HUDEP-2 (cell line): ENCODE measurements around the gene HNRNPH3.

Source experiments
- DNase-seq, 76 experiments: peaks; one replicate each; lab custom pipeline; 2025; ENCODE audit not compliant: unreplicated experiment in 76 of 76; lab: John Stamatoyannopoulos, UW

HNRNPH3 gene

DNA sequence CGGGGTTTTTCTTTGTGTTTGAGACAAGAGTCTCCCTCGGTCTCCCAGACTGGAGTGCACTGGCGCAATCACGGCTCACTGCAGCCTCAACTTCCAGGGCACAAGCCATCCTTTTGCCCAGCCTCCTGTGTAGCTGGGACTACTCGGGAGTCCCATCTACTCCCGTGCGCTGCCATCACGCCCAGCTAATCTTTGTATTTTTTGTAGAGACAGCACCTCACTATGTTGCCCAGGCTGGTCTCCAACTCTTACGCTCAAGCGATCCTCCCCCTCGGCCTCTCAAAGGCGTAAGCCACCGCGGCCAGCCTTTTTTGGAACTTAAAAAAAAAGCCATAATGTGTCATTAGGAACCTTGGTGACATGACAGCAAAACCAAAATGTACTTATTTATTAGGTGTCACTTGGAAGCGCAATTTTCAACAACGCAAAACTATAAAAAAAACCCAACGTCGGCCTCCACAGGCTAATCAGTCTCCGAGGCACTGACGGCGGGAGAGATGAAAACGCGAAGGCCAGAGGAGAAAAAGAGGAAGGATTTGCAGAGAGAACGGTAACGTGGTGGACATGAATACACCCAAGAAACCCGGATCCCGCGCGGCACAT is 911 bp upstream of the HNRNPH3 start:
- peak in 8 of 76 experiments; percentile 9 to 49 (median 38) for DNase-seq

DNA sequence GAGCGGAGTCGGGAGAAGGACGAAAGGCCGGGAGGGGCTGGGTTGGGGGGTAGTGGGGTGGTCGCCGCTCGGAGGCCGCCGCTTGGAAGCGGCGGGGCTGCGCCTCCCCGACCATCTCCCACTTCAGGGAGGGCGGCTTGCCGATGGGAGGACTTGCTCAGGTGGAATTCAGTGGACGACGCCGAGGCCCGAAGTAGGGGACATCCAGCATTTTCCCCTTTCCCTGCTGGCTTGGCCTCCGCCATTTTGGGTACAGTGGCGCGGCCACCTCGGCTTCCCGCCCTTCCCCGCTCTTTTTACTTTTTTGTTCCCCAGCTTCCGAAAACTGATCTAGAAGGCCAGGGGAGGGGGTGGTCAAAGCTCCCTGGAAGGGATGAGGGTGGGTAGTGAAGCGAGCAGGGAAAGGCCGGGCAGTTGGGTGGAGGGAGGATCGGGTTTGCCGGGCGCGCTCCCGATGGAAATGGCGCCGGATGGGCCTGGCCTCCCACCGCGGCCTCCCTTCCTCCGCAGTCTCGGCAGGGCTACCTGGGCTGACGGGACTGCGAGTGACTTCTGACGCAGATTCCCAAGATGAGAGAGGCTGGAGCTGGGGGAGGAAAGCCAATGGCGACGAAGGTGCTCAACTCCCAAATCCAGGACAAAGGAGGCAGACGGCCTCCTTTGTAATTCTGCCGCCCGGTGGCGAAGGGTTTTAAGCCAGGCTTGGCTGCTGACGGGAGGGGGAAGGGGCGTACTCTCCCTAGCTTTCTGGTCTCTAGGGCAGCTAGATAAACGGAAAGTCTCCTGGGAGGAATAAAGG is 594 bp downstream of the HNRNPH3 start, which contains the start of gene PBLD:
Gene PBLD, minus strand, starts transcription at position 670 of the 799 bp plus-strand sequence. CDS start 26,084 bp downstream, outside the sequence.
- peak in 67 of 76 experiments; percentile 2 to 79 (median 47) for DNase-seq

DNA sequence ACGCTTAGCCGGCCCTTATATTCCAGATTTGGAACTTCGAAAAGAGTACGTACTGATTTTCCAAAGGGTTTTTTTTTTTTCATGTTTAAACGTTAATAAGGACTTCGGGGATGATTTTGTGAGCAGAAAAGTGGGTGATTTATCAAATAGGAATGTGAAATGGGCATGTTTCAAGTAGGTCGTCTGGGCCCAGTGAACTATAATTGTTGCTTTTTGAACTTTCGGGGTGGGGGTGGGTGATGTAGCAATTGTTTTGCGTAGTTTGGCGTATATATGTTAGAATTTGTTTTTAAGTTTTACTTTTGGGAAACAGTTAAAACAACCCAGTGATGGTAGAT is 1.2 kb downstream of the HNRNPH3 start:
- DNase-seq, result no peak

DNA sequence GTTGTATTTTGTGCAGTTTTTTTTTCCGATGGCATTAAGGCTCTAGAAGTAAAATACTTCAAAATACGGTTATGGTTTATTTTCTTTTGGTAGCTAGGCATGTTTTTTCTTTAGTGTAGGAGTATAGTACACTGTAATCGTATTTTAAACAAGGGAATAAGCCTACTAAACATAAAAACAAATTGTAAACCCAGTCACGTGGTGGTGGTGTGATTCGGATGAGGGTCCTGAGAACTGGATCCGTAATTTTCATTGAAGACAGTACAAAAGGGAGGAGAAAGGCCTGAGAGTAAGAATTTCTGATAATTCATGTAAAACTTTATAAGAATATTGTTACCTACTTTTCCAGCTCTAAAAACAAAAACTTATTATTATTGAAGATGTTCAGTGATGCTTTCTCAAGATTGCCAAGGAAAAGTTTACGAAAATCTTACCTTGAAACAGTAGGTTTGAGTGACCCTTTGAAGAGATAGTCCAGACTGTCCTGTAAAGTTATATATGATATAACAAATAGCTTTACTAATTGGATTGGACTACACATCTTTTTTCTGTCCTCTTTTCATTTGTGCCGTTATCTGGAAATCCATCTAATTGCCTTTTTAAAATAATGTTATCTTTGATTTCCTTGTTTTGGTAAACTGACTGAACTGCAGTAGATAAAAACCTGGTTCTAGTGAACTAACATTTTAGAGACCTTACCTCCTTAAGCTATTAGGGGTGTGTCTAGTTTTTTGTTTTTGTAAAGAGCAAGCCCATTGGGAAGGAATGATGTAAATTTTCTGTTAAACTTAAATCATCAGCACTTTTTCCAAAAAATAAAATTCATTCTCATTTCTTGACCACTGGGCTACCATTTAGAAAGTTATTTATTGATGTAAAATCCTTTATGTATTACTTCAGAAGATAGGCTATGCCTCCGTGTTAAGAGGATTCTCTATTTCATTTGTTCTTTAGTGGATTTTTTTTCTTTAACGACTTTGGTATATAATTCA is 1.9 kb downstream of the HNRNPH3 start:
- DNase-seq, result no peak

DNA sequence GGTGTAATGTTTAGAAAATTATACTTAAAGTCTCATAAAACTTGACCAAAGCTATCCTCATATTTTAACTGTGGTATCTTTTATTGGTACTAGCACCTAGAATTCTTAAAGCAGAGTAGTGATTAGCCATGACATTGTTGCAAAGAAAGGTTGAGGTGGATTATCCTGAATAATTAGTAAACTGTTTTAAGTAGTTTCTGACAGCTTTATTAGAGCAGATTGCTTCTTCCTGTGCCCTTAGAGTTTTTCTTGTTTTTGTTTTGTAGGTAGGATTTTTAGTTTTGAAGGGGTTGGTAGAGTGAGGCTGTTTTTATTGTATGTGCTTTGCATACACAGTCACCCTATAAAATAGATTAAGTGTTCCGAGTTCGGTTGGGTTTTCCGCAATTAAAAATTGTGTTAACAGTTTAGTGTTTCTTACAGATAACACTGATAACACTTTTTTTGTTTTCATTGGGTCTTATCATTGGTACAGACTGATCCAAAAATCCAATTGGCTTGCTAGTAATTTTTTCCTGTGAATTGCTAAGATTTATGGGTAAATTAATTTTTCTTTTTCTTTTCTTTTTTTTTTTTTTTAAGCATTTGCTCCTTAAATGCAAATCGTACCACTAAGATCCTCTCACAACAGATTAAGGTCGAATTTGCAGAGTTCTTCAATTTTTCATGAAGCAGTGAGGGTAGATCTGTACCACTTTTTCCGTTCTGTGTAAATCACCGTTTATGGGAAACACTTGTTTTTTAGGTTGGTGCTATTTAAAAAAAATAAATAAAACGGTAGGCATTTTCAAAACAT is 3.0 kb downstream of the HNRNPH3 start:
- peak in 2 of 76 experiments; percentile 17 to 19 for DNase-seq

DNA sequence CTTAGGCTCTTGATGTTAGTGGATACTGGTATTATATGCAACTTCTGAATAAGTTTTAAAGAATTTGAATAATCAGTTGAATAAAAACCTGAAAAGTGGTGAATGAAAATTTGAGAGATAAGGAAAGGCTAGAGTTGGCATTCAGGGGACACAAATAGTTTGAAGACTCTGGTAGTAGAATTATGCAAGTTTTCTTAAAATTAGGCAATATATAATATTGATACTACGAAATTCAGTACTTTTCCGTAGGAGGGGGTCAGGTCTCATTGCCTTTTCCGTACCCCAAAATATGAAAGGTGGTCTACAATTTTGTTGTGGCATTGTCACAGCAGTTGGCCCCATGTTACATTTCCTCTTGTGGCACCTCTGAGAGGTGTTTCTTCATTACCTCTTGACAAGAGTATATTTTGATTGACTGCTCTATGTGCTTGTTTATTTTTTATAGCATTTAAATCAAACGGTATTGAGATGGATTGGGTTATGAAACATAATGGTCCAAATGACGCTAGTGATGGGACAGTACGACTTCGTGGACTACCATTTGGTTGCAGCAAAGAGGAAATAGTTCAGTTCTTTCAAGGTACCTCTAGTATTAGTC is 5.0 kb downstream of the HNRNPH3 start:
- no peak for DNase-seq

DNA sequence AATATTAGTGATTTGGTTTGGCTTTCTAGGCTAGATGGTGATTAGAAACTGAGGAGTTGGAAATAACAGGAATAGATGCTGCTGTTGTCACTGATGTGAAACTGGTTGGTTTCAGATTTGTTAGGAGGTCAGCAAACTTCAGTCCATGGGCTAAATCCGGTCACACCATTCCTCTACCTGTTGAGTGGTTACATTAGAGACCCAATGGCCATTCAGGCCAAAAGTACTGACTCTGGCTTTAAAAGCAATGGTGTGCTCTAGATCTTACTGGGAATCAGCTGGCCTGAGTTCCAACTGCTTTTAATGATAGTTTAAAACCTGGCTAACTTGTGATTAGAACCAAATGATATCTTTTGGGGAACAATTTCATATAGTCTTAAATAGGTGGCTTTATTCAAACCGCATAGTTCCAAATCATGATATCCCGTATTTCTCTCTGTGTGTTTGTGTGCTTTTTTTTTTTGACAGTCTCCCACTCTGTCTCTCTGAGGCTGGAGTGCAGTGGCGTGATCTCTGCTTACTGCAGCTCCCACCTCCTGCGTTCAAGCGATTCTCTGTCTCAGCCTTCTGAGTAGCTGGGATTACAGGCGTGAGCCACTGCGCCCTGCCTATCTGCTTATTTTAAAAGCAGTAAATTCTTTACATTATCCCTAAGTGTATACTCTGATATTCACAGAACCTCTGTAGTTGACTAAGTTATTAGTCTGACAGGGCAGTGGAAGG is 8.7 kb downstream of the HNRNPH3 start:
- DNase-seq, result no peak

DNA sequence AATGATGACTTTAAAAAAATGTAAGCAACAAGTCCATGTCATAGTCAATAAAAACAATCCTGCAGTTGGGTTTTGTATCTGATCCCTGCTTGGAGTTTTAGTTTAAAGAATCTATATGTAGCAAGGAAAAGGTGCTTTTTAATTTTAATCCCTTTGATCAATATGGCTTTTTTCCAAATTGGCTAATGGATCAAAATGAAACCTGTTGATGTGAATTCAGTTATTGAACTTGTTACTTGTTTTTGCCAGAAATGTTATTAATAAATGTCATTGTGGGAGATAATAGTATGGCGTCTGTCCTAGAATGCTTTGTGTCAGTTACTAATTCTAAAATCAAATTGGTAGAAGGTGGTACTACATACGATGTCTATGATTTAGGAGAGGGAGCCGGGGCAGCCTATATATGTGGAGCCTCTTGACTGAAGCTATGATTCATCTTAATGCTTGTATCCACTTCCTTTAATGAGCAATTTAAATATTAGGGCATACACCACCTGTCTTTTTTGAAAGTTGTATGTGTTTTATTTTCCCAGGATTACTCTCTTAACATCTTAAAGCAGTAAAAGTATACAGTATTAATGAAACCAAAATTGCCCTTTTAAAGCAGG is 11.1 kb downstream of the HNRNPH3 start:
- DNase-seq, result no peak

DNA sequence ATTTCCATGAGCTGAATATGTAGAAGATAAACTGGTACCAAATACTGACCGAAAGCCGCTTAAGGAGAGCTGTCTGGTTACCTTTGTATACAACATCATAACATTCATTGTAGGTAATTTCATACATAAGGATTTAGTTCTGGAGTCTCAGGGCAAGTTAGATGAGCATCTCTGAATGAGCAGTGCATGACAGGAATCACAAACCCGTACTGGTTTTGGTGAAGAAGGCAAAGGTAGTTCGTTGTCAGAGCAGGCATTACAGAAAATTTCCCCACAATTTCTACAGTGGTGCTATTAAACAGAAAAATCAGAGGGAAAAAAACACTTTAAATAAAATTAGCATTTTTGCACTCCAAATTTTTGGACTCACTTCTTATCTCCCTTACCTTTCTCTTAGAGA is 13.8 kb downstream of the HNRNPH3 start:
- no peak for DNase-seq

DNA sequence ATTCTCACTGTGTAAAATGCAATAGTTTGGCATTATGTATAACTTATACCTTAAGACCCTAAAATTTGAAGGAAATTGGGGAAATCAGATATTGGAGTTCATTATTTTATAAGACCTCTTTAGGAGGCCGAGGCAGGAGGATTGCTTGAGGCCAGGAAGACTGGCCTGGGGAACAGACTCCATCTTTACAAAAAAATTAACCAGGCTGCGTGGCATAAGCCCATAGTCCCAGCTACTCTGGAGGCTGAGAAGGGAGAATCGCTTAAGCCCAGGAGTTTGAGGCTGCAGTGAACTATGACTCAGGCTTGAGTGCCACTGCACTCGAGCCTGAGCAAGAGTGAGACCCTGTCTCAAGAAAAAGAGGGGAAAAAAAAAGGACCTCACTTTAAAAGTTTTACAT is 14.9 kb downstream of the HNRNPH3 start:
- no peak for DNase-seq

DNA sequence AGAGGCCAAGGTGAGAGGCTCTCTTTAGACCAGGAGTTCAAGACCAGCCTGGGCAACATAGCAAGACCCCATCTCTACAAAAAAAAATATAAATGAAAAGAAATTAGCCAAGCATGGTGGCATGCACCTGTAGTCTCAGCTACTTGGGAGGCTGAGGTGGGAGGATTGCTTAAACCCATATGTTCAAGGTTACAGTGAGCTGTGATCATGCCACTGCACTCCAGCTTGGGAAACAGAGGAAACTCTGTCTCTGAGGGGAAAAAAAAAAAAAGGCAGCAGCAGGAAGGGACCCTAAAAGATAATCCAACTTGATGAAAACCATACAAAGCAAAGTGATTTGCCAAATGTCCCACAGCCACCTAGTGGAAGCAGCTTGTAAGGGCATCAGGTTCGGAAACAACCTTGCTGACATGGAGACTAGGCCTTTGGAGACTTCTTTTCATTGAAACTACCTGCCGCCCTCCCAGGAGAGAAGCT is 16.4 kb downstream of the HNRNPH3 start:
- DNase-seq, result peak in 38 of 76 experiments; percentile 2 to 52 (median 24)

DNA sequence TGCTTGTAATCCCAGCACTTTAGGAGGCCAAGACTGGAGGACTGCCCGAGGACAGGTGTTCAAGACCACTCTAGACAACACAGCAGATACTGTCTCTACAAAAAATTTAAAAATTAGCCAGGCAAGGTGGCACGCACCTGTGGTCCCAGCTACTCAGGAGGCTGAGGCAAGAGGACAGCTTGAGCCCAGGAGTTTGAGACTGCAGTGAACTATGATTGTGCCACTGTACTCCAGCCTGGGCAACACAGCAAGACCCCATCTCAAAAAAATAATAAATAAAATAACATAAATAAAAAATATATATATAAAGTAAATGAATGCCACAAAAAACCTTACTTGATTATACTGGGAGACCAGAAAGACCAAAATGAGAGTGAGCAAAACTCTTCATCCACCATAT is 21.7 kb downstream of the HNRNPH3 start:
- DNase-seq, result no peak

DNA sequence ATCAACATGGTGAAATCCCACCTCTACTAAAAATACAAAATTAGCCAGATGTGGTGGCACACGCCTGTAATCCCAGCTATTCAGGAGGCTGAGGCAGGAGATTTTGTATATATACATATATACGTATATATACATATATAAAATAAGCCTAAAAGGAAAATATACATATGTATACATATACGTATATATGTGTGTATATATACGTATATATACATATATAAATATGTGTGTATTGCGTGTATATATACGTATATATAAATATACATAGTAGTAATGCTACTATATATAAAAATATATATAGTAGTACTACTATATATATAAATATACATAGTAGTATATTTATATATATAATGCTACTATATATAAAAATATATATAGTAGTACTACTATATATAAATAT is 27.3 kb downstream of the HNRNPH3 start:
- no peak for DNase-seq

DNA sequence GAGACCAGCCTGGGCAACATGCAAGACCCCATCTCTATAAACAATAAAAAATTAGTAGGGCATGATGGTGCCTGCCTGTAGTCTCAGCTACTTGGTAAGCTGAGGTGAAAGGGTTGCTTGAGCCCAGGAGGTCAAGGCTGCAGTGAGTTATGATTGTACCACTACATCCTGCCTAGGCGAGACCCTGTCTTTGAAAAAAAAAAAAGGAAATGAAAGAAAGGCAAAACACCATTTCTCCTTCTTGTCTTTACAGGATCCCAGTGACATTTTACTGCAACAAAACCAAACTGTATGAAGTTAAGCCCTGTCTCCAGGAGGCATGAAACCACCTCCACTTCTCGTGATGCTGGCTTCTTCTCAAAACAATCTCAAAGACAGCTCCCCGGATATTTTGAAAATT is 30.7 kb downstream of the HNRNPH3 start:
- no peak for DNase-seq

DNA sequence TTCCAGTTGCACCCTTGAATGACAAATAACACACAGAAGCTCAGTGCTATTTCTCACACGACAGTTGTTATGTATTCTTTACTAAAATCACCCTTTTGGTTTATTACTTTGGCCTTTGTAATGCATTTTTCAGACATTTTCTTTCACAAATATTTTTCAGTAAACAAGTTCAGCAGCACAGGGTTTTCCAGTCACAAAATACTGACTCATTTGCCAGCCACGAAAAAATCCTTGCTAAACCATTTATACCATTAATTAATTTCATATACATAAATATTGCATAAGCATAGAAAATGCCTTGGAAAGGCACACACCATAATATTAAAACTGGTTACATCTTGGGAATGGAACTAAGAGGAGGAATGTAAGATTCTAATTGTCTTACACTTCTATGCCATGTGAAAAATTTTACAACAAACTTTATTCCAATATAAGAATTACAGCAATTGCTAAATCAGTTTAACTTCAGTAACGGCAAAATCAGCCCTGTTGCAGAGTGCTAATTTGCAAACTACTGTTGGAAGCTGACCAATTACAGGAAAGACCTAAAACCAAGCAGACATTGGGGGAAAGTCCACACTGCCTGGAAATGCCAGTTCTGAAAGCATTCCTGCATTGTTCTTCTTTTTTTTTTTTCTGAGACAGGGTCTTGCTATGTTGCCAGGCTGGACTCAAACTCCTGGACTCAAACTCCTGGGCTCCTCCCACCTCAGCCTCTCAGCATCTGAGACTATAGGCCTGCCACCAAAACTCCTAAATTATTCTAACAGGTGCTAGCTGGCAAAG is 32.4 kb downstream of the HNRNPH3 start:
- no peak for DNase-seq

DNA sequence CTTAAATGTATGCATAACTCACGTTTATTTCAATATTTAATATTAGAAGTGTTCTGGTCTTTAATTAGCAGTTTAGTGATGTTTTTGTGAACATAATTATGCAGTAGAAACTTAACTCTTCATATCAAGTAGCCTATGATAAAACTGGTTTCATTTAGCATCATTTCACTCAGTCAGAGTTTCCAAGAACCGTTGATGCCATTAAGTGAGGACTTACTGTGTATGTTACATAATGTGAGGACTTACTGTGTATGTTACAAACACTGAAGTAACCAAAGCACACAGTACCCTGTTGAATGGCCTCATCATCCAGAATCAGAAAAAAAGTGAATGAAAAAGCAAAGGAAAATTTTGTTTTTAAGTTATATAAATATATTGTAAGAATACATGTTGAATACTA is 33.7 kb downstream of the HNRNPH3 start:
- DNase-seq, result no peak

DNA sequence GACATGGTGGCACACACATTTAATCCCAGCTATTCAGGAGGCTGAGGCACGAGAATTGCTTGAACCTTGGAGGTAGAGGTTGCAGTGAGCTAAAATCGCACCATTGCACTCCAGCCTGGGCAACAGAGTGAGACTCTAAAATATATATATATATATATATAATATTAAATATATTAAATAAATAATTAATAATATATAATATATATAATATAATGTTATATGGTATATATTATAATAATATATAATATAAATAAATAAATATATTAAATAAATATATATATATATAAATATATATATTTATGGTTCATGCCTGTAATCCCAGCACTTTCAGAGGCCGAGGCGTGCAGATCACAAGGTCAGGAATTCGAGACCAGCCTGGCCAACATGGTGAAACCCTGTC is 34.7 kb downstream of the HNRNPH3 start:
- no peak for DNase-seq

DNA sequence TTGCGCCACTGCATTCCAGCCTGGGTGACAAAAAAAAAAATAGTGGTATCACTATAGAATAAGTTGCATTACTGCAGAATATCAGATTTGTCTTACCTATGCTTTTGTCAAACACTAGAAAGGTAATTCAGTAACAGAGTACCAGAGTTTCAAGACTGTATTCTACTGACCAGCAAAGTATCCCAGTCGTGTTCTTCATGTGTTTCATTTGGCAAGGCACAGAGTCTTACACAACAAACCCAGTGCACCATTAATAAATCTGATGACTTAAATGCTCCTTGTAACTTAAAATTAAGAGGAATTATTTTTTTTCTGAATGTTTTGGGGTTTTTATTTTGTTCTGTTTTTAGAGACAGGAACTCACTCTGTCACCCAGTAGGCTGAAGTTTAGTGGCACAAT is 35.3 kb downstream of the HNRNPH3 start:
- DNase-seq, result no peak
